HTR-8/SVneo (cell line): ENCODE results near the gene PHACTR1.

ENCODE experiments used
- DNase-seq: peaks from one replicate; pipeline ENCODE4 v3.0.0; 2011; ENCODE audit warnings: low spot score, mixed read lengths; ENCODE audit not compliant: insufficient read length
- FAIRE-seq: peaks from 2 replicates; lab custom pipeline; 2011; peaks lifted over from hg19 to GRCh38; lab: Jason Lieb, UNC

The PHACTR1 gene

DNA sequence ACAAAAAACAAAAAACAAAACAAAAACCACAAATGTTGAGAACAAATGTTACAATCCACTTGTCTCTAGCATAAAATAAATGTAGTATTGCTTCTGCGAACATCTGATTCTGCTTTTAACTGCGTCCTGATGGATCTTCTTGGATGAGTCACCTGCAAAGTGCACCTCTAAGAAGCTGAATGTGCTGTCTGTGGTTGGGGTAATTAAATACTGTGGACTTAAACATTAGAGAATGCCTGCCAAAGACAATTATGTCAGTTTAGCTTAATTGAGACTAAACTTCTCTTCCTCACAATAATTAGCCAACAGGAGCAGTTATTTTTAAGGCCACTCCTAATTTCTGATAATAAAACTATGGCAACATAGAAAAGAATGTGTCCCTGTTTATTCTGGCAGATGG is 253.4 kb downstream of the PHACTR1 start:
- FAIRE-seq = no peak
- no peak for DNase-seq

DNA sequence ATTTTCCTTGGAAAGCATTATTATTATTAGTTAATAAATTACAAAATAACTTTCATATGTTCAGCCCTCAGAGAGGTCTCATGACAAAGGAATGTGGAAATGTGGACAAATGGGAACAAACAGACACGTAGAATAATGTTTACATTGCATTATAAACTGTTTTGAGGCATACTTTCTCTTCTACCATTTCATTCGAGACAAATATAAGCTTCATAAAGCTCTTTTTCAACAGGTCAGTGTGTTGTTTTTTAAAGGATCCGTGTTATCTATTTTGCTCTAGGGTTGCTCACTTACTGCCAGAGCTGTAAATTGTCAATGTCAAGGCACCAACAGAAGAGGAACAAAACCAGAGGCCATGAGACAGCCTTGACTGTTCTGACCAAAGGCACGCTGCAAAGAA is 256.8 kb downstream of the PHACTR1 start:
- no peak for FAIRE-seq
- no peak for DNase-seq

DNA sequence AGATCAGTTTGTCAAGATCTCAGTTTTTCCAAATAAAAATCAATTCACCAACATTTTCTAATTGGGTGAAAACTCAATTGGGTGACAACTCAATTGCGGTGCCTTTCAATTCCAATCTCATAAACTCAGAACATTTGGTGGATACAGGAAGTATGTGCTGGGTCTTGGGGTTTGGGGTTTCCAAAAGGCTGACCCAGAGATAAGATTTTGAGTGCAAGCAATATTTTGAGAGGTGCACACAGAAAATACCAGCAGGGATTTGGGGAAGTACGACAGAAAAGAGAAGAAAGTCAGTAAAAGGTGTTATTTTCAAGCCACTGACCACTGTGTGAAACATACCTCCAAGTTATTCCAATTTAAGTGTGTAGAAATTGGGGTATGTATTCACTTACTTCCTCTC is 258.0 kb downstream of the PHACTR1 start:
- DNase-seq (no peak), FAIRE-seq (no peak)

DNA sequence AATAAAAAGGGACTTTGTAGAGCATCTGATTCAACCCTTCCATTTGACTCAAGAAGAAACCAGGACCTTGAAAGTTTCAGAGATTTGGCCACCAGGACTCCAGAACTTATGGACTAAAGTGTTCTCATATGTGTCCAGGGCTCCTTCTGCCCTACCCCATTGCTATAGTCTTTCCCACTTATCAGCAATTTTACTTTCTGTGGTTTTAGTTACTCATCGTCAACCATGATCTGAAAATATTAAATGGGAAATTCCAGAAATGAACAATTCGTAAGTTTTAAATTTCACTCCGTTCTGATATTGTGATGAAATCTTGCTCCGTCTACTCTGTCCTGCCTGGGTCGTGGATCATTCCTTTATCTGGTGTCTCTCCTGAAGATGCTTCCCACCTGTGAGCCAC is 259.8 kb downstream of the PHACTR1 start:
- no peak for DNase-seq
- no peak for FAIRE-seq

DNA sequence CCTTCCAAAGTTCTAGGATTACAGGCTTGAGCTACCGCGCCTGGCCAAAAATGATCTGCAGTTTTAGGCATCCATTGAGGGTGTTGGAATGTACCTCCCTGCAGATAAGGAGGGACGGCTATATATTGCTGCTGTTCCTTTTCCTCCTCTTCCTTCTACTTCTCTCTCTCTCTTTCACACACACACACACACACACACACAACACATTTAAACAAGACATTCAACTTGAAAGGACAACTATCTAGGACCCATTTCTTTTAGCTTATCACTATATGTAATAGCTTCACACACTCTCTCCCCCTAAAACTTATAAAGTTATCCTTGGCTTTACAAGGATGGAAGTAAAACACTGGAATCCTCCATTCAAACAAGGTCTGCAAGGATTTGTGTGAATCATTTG is 260.6 kb downstream of the PHACTR1 start:
- FAIRE-seq = no peak
- no peak for DNase-seq

DNA sequence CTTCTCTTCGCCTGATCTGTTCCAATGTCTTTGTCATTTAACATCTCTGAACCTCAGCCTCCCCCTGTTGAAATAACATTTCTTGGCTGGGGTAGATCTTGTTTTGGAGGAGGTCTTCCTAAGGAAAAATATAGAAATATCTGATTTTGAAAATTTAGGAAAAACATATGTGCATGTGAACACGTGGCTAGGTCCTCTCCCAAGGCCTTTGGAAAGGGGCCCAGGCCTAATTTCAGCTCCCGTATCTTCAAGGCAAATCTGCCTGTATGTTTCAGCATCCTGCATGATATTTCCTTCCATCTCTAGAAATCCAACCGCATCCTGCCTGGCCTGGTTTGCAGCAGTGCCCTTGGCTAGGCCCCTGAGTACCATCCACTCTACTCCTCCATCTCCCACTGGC is 261.2 kb downstream of the PHACTR1 start:
- FAIRE-seq (no peak), DNase-seq (no peak)

DNA sequence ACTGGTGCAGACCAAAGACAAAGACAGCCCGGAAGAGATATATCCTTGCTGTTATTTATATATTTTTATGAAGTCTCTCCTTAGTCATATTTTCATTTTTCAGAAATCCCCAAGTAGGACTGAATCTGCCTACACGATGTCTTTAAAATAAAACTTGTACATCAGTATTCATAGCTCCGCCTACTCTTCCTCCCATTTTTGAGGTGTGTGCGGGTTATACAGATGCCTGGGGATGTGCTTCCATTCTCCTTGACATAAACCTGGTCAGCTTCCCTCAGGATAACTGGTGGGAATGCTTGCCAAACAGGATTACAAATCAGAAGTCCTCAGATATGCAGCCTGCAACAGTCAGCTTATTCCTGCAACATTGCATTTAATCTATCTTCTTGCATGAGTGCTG is 264.2 kb downstream of the PHACTR1 start:
- DNase-seq (no peak), FAIRE-seq (no peak)

DNA sequence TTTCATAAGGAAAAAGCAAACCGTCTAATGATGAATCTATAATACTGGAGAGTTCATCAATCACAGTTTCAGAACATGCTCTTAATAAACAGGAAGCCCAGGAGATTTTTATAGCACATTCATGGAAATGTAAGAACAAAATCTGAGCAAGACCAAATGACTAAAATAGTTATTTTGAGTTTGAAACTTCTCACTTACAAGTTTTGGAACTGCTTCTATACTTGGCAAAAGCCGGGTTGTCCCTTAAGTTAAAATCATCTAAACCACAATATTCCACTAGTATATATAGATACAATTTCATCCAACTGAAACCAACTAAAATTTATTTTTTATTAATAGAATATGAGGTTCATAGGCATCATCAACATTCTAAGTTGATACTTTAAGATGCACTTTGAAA is 268.2 kb downstream of the PHACTR1 start:
- no peak for FAIRE-seq
- no peak for DNase-seq

DNA sequence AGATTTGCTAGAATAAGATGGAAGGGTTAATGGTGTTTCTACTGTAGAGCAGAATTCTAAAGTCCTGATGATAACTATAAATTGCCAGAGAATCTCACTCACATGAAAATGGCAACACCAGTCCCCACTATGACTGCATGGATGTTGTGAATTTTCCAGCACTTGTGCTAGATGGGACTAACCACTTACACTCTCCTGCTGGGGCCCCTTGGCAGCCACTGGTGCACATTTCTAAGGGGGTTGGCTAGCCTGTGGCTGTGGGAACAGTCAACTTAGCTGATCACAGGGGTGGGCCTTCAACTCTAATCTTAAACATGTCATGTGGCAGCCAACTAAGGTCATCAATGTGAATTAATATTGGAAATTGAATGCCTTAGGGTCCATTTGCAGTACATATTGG is 271.2 kb downstream of the PHACTR1 start:
- no peak for DNase-seq
- no peak for FAIRE-seq

DNA sequence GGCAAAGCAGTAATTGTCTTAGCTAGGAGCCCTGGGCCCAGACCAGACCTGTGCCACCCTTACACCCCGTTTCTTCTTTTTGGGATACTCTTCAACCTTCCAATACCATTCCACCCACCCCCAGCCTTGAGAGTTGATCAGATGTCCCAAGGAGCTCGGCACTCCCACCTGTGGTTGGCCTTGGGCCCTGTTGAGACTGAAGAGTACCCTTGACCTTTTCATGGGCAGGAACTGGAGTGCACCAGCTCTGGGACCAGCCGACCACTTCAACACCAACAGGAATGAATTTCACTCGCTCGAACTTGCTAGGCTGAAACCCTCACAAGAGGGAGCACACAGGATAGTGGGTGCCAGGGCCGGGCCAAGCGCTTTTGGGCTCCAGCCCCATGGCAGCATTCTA is 273.6 kb downstream of the PHACTR1 start:
- FAIRE-seq (no peak), DNase-seq (no peak)

DNA sequence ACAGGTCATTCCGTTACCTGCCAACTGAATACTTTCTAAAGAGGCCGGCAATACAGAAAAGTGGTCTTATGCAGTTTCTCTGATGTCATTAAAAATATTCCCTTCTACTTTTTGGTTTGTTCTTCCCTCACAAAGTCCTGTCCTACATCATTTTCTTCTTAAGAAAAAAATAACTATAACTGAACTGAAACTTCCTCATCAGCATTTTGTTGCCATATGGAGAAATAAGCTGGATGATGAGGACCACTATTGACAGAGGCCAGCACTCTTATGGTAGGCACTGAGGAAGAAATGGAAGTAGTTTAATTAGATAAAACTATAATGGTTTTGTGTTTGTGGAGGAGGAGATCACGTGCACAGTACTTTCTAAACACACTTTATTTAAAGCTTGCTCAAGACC is 274.9 kb downstream of the PHACTR1 start:
- no peak for DNase-seq
- no peak for FAIRE-seq

DNA sequence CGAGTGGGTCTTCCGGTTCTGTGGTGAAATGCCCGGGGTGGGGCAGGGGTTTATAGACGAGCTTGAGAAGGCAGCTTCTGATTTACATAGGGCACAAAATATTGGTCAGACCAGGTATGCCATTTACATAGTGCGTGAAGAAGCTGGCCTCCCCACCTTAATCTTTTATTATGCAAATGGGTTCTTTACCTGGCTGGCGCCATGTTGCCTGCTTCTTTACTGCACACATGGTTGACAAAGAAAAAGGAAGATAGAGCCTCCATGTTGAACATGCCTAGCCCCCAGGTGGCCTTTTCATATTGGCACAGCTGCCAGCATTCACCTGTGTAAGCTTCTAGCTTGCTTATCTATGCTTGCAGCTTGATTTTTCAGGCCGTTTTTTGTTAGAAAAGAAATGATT is 276.2 kb downstream of the PHACTR1 start:
- DNase-seq = no peak
- FAIRE-seq = no peak

DNA sequence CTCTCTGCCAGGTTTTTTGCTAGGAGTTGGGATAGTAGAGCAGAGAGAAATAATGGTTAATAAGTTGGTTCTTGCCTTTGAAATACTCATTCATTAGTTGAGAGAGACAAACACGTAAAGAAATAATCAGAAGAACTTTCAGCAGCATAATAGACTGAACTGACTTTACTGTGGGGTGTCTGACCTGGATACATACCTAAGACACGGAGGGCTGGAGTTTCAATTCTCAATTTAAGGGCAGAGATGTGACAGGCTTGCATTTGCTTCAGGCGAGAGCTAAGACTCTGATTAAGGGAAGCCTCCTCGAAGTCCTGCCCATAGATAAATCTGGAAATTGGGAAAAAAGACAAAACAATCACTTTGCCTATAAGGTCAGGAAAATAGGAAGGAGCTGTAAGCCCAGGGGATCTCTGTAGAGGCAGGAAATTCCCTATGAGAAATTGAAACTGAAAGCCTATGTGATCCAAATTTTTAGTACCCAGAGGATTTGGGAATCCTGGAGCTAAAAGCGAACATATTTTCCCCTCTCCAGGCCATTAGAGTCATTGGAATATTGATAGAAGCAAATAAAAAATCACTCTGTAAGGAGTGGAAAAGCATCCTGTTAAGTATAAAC is 276.8 kb downstream of the PHACTR1 start:
- no peak for DNase-seq

DNA sequence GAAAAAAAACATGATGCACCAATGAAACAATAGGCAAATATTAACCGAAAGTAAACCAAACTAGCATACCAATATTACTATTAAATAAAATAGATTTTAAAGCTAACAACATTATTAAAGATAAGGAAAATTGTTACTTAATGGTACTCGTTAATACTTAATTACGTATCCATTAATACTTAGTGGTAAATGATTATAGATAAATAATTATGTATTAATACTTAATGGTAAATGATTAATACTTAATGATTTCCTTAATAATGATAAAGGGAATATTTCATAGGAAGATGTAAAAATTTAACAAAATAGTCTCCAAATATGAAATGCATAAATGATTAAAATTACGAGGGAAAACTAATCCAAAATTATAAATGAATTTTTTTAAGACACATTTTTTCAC is 278.9 kb downstream of the PHACTR1 start:
- DNase-seq (no peak), FAIRE-seq (no peak)

More for the DNA sequence above, 276.8 kb downstream of the PHACTR1 start:
- FAIRE-seq = no peak

DNA sequence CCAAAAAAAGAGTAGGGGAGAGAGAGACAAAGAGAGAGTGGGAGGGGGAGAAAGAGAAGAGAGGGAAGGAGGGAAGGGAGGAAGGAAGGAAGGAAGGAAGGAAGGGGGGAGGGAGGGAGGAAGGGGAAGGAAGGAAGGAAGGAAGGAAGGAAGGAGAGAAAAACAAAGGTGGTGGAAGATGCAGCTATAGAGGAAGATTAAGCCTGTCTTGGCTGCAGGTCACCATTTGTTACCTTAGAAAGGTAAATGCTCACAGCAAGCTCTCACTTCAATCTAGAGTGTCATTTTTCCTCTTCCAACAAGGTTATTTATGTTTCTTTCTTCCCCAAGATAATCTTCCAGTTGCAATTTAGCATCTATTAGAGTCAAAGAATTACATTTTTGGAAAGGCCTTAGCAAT is 284.0 kb downstream of the PHACTR1 start:
- FAIRE-seq (no peak), DNase-seq (no peak)

DNA sequence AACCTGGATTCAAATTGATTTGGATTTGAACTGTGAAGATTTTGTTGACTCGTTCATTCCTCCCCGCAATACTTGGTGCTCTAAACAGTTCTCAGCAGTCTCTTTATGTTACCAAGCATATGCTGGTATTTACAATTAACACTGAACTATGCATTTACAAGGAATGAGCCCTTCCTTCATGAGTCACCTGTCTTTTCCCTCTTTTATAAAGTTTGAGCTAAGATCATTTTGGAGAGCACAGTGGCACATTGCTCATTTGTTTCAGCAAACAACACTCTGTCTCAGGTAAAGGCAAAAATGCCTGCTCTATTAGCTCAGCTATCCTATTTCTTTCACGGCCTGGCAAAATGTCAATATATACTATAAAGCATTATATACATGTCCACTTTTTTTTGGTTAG is 285.4 kb downstream of the PHACTR1 start:
- FAIRE-seq (no peak), DNase-seq (no peak)

DNA sequence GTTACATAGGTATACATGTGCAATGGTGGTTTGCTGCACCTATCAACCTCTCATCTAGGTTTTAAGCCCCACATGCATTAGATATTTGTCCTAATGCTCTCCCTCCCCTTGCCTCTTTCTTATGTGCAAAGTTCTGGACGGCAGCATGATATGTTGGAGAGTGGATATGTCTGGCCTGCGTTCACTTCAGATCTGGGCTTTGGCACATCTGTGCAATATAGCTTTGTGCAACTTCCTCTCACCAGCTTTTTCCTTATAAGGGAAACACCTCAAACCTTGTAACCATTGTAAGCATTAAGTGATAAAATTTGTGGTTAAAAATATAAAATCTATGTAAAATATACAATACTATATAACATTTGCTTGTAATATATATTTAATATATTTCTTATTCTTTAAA is 288.0 kb downstream of the PHACTR1 start:
- DNase-seq (no peak), FAIRE-seq (no peak)

DNA sequence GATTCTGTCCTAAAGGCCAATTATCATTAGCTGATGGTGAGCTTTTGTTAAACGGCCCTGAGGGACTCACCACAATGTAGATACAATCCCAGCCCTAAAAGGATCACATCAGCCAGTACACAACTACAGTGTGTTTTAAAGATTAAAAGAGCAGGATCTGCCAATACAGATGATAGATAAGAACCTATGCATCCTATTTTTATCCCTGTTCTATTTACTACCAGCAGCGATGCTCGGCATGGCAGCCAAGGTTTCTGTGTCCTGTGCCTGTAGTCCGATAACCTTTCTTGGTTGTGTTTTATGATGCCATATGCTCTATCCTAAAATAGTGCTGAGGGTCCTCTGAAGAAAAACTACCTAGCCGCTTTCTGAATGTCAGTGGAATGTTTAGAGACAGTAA is 289.4 kb downstream of the PHACTR1 start:
- no peak for DNase-seq
- FAIRE-seq = no peak

DNA sequence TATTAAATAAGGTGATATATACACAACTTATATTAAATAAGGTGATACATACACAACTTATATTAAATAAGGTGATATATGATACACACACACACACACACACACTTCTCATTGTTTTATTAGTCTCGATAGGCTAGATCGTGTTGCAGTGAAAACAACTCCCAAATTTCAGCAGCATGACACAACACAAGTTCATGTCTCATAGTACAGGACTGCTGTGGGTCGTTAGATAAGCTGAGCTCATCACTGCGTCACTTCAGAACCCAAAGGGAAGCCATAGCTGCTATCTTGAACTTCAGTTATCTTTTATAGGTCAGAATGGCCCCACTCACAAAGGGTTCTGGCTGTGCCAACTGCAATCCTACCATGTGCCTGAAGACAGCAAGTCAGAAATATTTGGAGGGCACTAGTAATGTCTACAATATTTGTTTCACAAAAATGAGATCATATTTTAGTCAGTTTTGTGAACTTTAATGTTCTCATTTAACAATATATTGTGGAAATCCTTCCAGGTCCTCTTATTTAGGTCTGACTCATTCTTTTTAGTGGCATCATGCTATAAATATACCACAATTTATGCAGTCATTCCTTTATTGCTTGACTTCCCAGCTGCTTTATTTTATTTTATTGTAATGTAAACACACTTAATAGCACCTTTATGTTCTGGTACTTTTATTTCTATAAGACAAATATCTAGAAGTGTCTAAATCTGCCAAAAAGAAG is 290.2 kb downstream of the PHACTR1 start:
- FAIRE-seq (no peak), DNase-seq (no peak)

DNA sequence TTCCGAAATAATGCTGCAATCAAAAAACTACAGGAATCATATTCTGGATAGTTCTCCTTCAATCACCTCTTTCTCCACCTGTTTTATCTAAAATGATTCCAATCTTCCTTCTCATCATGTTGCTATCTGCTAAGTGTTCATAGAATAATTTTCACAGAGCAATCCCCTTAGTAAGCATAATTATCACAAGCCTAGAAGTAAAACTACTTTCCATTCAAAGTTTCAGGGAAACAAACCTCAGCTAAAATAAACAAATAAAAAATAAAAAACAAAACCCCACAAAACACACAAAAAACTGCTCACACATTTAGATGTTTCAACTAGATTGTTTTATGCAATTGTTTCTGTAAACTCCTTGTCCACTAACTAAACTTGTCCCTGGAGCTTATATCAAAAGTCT is 291.2 kb downstream of the PHACTR1 start:
- FAIRE-seq = no peak

DNA sequence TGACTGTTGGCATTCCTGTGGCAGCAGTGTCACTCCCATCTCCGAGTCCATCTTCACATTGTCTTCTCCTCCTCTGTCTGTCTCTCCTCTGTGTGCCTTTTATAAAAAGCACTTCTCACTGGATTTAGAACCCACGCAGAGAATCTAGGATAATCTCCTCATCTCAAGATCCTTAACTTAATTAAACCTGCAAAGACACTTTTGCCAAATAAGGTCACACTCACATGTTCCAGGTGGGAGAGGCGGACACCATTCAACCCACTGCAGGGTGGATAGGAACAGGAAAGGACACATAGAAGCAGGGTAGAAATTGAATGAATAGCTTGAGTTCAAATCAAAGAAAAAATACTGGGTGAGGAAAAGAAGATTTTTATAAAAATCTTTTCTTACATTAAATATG is 292.5 kb downstream of the PHACTR1 start:
- FAIRE-seq (no peak), DNase-seq (no peak)

More for the DNA sequence above, 291.2 kb downstream of the PHACTR1 start:
- no peak for DNase-seq

DNA sequence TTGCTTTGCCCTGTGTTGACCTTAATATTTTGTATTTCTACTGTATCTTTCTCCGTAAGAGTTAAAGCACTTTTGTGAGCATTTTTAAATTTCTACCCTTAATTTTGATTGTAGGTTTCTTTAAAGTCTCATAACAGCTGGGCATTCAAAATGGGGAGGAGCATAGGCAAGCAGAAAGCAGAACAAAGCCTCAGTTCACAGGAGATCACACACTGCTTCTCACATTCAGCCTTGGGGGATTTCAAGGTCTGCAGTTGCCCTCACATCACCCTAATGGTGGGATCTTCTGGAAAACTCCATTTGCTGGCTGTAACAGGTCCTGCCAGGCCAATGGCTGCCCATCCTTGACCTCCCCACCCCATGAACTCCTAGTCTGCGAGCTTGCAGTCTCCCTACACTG is 292.9 kb downstream of the PHACTR1 start:
- no peak for DNase-seq
- no peak for FAIRE-seq
